Keratinocyte (primary cell): ENCODE measurements around the gene CCDC82.

Experiments used
- CTCF ChIP-seq, 3 experiments: IDR thresholded peaks in 1 of 3; conservative IDR thresholded peaks in 1 of 3; optimal IDR thresholded peaks in 1 of 3; 2 replicates in 2 of 3; 3 replicates in 1 of 3; pipeline versions ENCODE3 to v1.5.1; 2011; ENCODE audit warnings: low read length in 3 of 3, mild to moderate bottlenecking in 3 of 3, moderate library complexity in 2 of 3, control low read depth in 1 of 3, inconsistent platforms in 1 of 3; ENCODE audit not compliant: insufficient read depth in 2 of 3; ENCODE audit errors: extremely low read depth in 1 of 3
- EZH2 ChIP-seq: IDR thresholded peaks from one replicate; pipeline ENCODE4 v1.6.1; 2012; ENCODE audit warnings: inconsistent platforms, mild to moderate bottlenecking, low read length, moderate library complexity

GRCh38 chr11:96310236-96310635 is 79.5 kb downstream of the CCDC82 start:
- TF ChIP-seq CTCF (optimal IDR thresholded peaks at IDR 0.05 in 1 of 3, IDR thresholded peaks at IDR 0.05 in 1 of 3, conservative IDR thresholded peaks at IDR 0.05 in 1 of 3; ENCODE audit: extremely low read depth in 1 of 3, insufficient read depth in 2 of 3, low read length in 3 of 3) = no peak
- no peak for TF ChIP-seq EZH2
